ENCODE data around the gene MLLT6.

MLLT6 gene

GRCh38 chr17:38693700-38694329 lies 11.3 kb upstream of the MLLT6 start:
- DNase-seq (ENCODE audit: low read depth) = no peak
- TF ChIP-seq, protein P1, sequence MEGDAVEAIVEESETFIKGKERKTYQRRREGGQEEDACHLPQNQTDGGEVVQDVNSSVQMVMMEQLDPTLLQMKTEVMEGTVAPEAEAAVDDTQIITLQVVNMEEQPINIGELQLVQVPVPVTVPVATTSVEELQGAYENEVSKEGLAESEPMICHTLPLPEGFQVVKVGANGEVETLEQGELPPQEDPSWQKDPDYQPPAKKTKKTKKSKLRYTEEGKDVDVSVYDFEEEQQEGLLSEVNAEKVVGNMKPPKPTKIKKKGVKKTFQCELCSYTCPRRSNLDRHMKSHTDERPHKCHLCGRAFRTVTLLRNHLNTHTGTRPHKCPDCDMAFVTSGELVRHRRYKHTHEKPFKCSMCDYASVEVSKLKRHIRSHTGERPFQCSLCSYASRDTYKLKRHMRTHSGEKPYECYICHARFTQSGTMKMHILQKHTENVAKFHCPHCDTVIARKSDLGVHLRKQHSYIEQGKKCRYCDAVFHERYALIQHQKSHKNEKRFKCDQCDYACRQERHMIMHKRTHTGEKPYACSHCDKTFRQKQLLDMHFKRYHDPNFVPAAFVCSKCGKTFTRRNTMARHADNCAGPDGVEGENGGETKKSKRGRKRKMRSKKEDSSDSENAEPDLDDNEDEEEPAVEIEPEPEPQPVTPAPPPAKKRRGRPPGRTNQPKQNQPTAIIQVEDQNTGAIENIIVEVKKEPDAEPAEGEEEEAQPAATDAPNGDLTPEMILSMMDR (IDR thresholded peaks at IDR 0.05; ENCODE audit: low read depth, low read length, missing control alignments) = no peak
- no peak overlapping the region for H3K4me3 ChIP-seq (ENCODE audit: low read depth, low read length)

- TF ChIP-seq, protein P1 (IDR thresholded peaks at IDR 0.05; ENCODE audit: low read depth, low read length, missing control alignments) = no peak
- DNase-seq (ENCODE audit: low read depth) = no peak
- H3K4me3 ChIP-seq (ENCODE audit: low read depth, low read length) = no peak overlapping the region
Measured at GRCh38 chr17:38697061-38697820, 7.8 kb upstream of the MLLT6 start.

- TF ChIP-seq, protein P1 (IDR thresholded peaks at IDR 0.05; ENCODE audit: low read depth, low read length, missing control alignments) = no peak
- DNase-seq (ENCODE audit: low read depth) = no peak
- H3K4me3 ChIP-seq (ENCODE audit: low read depth, low read length) = no peak overlapping the region
Measured at GRCh38 chr17:38698760-38699159, 6.3 kb upstream of the MLLT6 start.

GRCh38 chr17:38701504-38702165 lies 3.4 kb upstream of the MLLT6 start:
- peak overlapping the region; percentile 89 for H3K4me3 ChIP-seq (ENCODE audit: low read depth, low read length)
- peak; percentile 86 for DNase-seq (ENCODE audit: low read depth)
- TF ChIP-seq, protein P1 (IDR thresholded peaks at IDR 0.05; ENCODE audit: low read depth, low read length, missing control alignments) = no peak

- no peak for DNase-seq (ENCODE audit: low read depth)
- peak overlapping the region; percentile 89 for H3K4me3 ChIP-seq (ENCODE audit: low read depth, low read length)
- TF ChIP-seq, protein P1 (IDR thresholded peaks at IDR 0.05; ENCODE audit: low read depth, low read length, missing control alignments) = no peak
Measured at GRCh38 chr17:38702166-38702915, 2.7 kb upstream of the MLLT6 start.

DNA sequence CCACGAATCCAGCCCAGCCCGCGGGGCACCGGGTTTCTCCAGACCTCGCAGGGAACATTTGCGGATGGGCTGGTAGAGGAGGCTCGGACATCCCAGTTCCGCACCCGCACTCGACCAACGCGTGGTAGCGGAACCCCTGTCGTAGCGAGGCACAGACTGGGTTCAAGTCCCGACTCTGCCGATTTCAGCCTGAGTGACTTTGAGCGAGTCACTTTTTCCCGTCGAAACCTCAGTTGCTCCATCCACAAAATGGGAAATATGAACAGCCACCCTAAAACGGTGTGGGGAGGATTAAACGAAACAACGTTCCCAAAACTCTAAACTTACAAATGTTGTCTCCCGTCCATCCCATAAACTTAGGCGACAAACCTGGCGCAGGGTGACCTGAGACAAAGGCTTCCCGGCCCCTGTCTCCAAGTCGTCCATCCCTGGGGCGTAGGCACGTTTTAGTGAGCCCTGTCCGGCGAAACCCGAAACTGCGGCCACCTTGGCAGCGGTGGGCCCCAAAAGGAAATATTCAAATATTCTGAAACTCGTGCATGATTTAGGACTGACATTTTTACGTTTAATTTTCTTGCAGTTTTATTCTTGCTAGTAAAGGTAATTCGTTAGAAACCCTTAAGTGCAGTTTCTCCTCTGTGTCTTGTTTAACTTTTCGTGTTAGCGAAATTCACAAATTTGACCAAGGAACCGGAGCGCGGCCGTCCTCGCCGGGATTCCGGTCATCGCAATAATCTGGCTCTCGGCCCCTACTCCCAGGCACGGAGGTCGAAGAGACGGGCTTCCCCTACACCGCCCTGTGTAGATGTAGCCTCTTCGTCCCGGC lies 1.9 kb upstream of the MLLT6 start:
- H3K4me3 ChIP-seq (ENCODE audit: low read depth, low read length) = peak overlapping the region; percentile 89
- DNase-seq (ENCODE audit: low read depth) = no peak
- TF ChIP-seq, protein P1 (IDR thresholded peaks at IDR 0.05; ENCODE audit: low read depth, low read length, missing control alignments) = no peak
